ENCODE results near the gene TMED1.

GRCh38 chr19:10862561-10863106, 26.6 kb upstream of the TMED1 start:
- TF ChIP-seq EZH2 (IDR thresholded peaks at IDR 0.05; ENCODE audit: low read depth, low read length, severe bottlenecking) (no peak), POLR2A (IDR thresholded peaks at IDR 0.05; ENCODE audit: control extremely low read depth in 1 of 2, low read depth in 2 of 2, low read length in 2 of 2) (no peak), YY1 (IDR thresholded peaks at IDR 0.05; ENCODE audit: low read depth, low read length) (no peak), CTCF (IDR thresholded peaks at IDR 0.05; ENCODE audit: control extremely low read depth in 1 of 3, insufficient read depth in 1 of 3, low read depth in 1 of 3, low read length in 3 of 3) (no peak), POLR2AphosphoS5 (IDR thresholded peaks at IDR 0.05; ENCODE audit: low read depth, low read length) (no peak), SP2 (IDR thresholded peaks at IDR 0.05; ENCODE audit: low read length) (no peak), GABPA (IDR thresholded peaks at IDR 0.05; ENCODE audit: borderline replicate concordance, insufficient read depth, low read length) (no peak), HDAC2 (IDR thresholded peaks at IDR 0.05; ENCODE audit: borderline replicate concordance in 1 of 2, low read depth in 2 of 2, low read length in 2 of 2) (no peak), CREB1 (IDR thresholded peaks at IDR 0.05) (no peak), EP300 (IDR thresholded peaks at IDR 0.05; ENCODE audit: borderline replicate concordance in 1 of 2, low read depth in 2 of 2, low read length in 2 of 2) (no peak)
